Activated CD8-positive, alpha-beta memory T cell treated with anti-CD3 and anti-CD28 coated beads for 48 hours (primary cell): Measurements from ENCODE around the gene WDR45B.

ENCODE experiments used
- DNase-seq, 3 experiments: peaks; one replicate each; pipeline ENCODE4 v3.0.0-alpha.2; 2020; ENCODE audit warnings: low read depth in 2 of 3, low spot score in 2 of 3

Gene WDR45B

GRCh38 chr17:82677353-82677925 is 29.2 kb upstream of the WDR45B start:
- no peak for DNase-seq

- no peak for DNase-seq
These were observed 27.4 kb upstream of the WDR45B start for GRCh38 chr17:82675476-82676245.

GRCh38 chr17:82674656-82675475 is 26.6 kb upstream of the WDR45B start:
- no peak for DNase-seq

GRCh38 chr17:82670661-82671450 is 22.6 kb upstream of the WDR45B start:
- no peak for DNase-seq

GRCh38 chr17:82668631-82669099 is 20.4 kb upstream of the WDR45B start:
- no peak for DNase-seq

GRCh38 chr17:82668024-82668630 is 19.9 kb upstream of the WDR45B start:
- no peak for DNase-seq

GRCh38 chr17:82667668-82668000 is 19.4 kb upstream of the WDR45B start:
- DNase-seq = no peak

GRCh38 chr17:82666931-82667667 is 18.9 kb upstream of the WDR45B start:
- DNase-seq = no peak

- no peak for DNase-seq
These were observed 17.6 kb upstream of the WDR45B start for GRCh38 chr17:82665891-82666290.

- no peak for DNase-seq
These were observed 17.0 kb upstream of the WDR45B start for GRCh38 chr17:82665217-82665616.

GRCh38 chr17:82664701-82665182 is 16.5 kb upstream of the WDR45B start:
- no peak for DNase-seq

GRCh38 chr17:82664276-82664575 is 16.0 kb upstream of the WDR45B start:
- DNase-seq = no peak

GRCh38 chr17:82663381-82664275 is 15.4 kb upstream of the WDR45B start:
- no peak for DNase-seq

- no peak for DNase-seq
These were observed 14.5 kb upstream of the WDR45B start for GRCh38 chr17:82662711-82663261.

GRCh38 chr17:82661717-82662683 is 13.8 kb upstream of the WDR45B start:
- no peak for DNase-seq

- DNase-seq = no peak
These were observed 11.6 kb upstream of the WDR45B start for GRCh38 chr17:82659886-82660285.

- DNase-seq = no peak
These were observed 10.7 kb upstream of the WDR45B start for GRCh38 chr17:82658796-82659452.
